ENCODE measurements around the gene HOXB6. TPM values are rescaled to one million over a fixed set of nuclear protein-coding genes. Genes with fewer than 3 reads are reported as not detected.

HOXB6 gene
- total RNA-seq, 4 donors from 2014 or later = 9.2 to 22.7 (median 15.5) TPM

DNA sequence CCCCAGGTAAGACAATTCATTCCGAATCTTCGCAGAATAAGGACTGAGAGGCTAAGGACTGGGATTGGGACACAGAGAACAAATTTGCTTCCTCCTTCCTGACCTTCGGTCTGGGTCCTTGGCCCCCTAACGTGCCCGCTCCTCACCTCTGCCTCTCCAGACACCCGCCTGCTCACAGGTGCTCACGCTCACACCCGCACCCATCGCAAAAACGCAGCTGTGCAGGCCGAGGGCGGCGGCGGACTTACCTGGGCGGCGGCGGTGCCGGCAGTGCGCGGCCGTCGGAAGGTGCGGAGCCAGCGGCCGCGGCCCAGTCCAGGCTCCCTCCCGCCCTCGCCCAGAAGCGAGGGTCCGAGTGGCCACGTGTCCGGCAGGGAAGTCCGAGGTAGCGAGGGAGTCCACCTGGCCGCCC, 28.5 kb upstream of the HOXB6 start:
- TF ChIP-seq, protein P1, sequence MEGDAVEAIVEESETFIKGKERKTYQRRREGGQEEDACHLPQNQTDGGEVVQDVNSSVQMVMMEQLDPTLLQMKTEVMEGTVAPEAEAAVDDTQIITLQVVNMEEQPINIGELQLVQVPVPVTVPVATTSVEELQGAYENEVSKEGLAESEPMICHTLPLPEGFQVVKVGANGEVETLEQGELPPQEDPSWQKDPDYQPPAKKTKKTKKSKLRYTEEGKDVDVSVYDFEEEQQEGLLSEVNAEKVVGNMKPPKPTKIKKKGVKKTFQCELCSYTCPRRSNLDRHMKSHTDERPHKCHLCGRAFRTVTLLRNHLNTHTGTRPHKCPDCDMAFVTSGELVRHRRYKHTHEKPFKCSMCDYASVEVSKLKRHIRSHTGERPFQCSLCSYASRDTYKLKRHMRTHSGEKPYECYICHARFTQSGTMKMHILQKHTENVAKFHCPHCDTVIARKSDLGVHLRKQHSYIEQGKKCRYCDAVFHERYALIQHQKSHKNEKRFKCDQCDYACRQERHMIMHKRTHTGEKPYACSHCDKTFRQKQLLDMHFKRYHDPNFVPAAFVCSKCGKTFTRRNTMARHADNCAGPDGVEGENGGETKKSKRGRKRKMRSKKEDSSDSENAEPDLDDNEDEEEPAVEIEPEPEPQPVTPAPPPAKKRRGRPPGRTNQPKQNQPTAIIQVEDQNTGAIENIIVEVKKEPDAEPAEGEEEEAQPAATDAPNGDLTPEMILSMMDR (IDR thresholded peaks at IDR 0.05) = no peak
- ATAC-seq (ENCODE audit: low FRiP score) (no peak), DNase-seq (ENCODE audit: low spot score) (no peak)

- ATAC-seq (ENCODE audit: low FRiP score) = no peak
- TF ChIP-seq, protein P1 (IDR thresholded peaks at IDR 0.05) = no peak
- DNase-seq (ENCODE audit: low spot score) = no peak
Observed at GRCh38 chr17:48632579-48633265, 27.9 kb upstream of the HOXB6 start.

DNA sequence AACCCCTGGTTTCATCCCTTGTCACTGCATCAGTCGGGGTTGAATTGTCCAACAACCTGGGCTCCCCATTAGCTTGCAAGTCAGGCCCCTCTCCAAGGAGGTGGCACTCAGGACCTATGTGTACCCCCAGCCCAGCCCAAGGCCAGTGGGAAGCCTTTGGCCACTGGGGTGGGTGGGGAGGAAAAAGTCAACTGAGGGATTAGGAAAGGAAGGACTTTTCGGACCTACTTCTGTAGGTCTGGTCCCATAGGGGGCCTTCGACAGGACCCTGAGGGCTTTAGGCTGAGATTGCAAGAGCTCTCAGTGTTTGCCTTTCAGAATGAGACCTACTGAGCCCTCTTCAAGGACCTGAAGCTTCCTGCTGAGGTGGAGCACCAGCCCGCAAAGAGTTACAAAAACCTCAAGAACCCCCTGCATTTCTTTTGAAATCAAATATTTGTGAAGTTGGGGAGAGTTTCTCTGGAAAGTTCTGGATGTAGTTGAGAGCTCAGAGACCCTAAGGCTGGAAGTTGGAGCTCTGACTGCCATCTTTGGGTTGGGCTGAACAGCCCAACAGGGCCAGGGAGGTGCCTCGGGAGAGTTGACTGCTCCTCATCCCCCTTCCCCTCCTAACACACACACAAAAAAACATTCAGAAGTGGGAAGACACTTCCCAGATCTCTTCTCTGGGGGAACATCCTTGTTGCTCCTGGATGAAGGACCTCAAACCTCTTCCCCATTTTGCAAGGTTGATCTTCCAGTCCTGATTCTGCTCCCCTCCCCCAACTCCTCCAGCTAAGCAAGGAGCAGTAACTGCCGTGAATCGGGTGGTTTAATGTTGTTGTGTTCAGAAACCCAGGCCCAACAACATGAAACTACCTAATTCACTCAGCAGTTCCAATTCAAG, 27.1 kb upstream of the HOXB6 start:
- no peak for DNase-seq (ENCODE audit: low spot score)
- no peak for ATAC-seq (ENCODE audit: low FRiP score)

GRCh38 chr17:48630925-48631692, 26.3 kb upstream of the HOXB6 start:
- no peak for DNase-seq (ENCODE audit: low spot score)
- TF ChIP-seq, protein P1 (IDR thresholded peaks at IDR 0.05) = no peak
- no peak for ATAC-seq (ENCODE audit: low FRiP score)

More for the DNA sequence above, 27.1 kb upstream of the HOXB6 start:
- TF ChIP-seq, protein P1 (IDR thresholded peaks at IDR 0.05) = no peak

- ATAC-seq (ENCODE audit: low FRiP score) (no peak), DNase-seq (ENCODE audit: low spot score) (no peak)
- TF ChIP-seq, protein P1 (IDR thresholded peaks at IDR 0.05) = no peak
Observed at GRCh38 chr17:48630009-48630924, 25.5 kb upstream of the HOXB6 start.

DNA sequence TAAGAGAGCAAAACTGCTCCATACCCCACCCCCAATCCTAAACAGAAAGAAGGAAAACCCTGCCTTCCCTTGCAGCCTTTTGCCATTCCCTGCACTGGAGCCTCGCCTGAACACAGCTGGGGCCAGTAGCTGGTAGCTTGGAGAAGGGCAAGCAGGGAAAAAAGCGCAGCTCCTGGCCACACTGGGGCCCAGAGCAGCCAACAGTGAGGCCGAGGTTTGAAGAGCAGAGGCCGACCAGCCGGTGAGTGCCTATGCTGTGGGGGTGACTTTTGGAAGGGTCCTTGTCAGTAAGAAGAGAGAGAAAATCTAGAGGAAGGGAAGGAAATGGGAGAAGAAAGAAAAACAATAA, 24.6 kb upstream of the HOXB6 start:
- DNase-seq (ENCODE audit: low spot score) (no peak), ATAC-seq (ENCODE audit: low FRiP score) (no peak)
- TF ChIP-seq, protein P1 (IDR thresholded peaks at IDR 0.05) = no peak

Data from omental fat pad (tissue), 4 donors.